Motor neuron (in vitro differentiated cells): ENCODE results near the gene WDR11. TPM values are rescaled to one million over a fixed set of nuclear protein-coding genes. Genes with fewer than 3 reads are reported as not detected.

Source experiments
- ATAC-seq, 8 experiments: fragments of 200-7000 bp; cut with Tn5 transposase; replicated peaks in 6 of 8; 2 replicates each; pipeline ENCODE4 v1.8.0; 2021; ENCODE audit warnings: mild to moderate bottlenecking in 8 of 8, moderate library complexity in 8 of 8
- H3K27ac ChIP-seq, 2 donors: fragments of 250-450 bp; sonication (Bioruptor Pico); 2 replicates each; pipeline ENCODE4 v1.9.0; 2021; ENCODE audit warnings: antibody characterized with exemption in 2 of 2, mild to moderate bottlenecking in 2 of 2, moderate library complexity in 1 of 2
- H3K4me1 ChIP-seq, 2 donors: fragments of 250-450 bp; sonication (Bioruptor Pico); replicated peaks in 1 of 2; 2 replicates each; pipeline ENCODE4 v1.6.1; 2021; ENCODE audit warnings: antibody characterized with exemption in 2 of 2, mild to moderate bottlenecking in 2 of 2, moderate library complexity in 1 of 2
- H3K4me3 ChIP-seq, 5 donors: fragments of 250-450 bp; sonication (Bioruptor Pico); 2 replicates each; pipeline ENCODE4 v1.9.0; 2021; ENCODE audit warnings: antibody characterized with exemption in 5 of 5, mild to moderate bottlenecking in 5 of 5, moderate library complexity in 4 of 5
- WGBS, 10 experiments: fragments of 450-650 bp; shearing (Covaris generic); methylation state at CpG; one replicate each; pipeline ENCODE4 v1.0.0; 2022; 5-methylcytosine and 5-hydroxymethylcytosine counted together
- in situ Hi-C, 9 experiments: fragments of 400-800 bp; cut with MboI; loops; one replicate each; pipeline ENCODE4 v1.15.0; 2021; ENCODE audit warnings: low sequenced_read_pairs in 9 of 9, low pct_unique_long_range_greater_than_20kb in 2 of 9; ENCODE audit not compliant: unreplicated experiment in 9 of 9
- total RNA-seq, 8 experiments: library from RNA; unstranded; fragments of 300-600 nt; gene quantifications; 2 replicates each; pipeline versions ENCODE4 v1.2.3 to v1.2.4, GENCODE V29; 2022

The WDR11 gene, protein sequence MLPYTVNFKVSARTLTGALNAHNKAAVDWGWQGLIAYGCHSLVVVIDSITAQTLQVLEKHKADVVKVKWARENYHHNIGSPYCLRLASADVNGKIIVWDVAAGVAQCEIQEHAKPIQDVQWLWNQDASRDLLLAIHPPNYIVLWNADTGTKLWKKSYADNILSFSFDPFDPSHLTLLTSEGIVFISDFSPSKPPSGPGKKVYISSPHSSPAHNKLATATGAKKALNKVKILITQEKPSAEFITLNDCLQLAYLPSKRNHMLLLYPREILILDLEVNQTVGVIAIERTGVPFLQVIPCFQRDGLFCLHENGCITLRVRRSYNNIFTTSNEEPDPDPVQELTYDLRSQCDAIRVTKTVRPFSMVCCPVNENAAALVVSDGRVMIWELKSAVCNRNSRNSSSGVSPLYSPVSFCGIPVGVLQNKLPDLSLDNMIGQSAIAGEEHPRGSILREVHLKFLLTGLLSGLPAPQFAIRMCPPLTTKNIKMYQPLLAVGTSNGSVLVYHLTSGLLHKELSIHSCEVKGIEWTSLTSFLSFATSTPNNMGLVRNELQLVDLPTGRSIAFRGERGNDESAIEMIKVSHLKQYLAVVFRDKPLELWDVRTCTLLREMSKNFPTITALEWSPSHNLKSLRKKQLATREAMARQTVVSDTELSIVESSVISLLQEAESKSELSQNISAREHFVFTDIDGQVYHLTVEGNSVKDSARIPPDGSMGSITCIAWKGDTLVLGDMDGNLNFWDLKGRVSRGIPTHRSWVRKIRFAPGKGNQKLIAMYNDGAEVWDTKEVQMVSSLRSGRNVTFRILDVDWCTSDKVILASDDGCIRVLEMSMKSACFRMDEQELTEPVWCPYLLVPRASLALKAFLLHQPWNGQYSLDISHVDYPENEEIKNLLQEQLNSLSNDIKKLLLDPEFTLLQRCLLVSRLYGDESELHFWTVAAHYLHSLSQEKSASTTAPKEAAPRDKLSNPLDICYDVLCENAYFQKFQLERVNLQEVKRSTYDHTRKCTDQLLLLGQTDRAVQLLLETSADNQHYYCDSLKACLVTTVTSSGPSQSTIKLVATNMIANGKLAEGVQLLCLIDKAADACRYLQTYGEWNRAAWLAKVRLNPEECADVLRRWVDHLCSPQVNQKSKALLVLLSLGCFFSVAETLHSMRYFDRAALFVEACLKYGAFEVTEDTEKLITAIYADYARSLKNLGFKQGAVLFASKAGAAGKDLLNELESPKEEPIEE
- total RNA-seq: 100 to 1,000 TPM in 2 of 8 experiments, 10 to 100 TPM in 6; 24.1 to 207 (median 48.7) TPM

DNA sequence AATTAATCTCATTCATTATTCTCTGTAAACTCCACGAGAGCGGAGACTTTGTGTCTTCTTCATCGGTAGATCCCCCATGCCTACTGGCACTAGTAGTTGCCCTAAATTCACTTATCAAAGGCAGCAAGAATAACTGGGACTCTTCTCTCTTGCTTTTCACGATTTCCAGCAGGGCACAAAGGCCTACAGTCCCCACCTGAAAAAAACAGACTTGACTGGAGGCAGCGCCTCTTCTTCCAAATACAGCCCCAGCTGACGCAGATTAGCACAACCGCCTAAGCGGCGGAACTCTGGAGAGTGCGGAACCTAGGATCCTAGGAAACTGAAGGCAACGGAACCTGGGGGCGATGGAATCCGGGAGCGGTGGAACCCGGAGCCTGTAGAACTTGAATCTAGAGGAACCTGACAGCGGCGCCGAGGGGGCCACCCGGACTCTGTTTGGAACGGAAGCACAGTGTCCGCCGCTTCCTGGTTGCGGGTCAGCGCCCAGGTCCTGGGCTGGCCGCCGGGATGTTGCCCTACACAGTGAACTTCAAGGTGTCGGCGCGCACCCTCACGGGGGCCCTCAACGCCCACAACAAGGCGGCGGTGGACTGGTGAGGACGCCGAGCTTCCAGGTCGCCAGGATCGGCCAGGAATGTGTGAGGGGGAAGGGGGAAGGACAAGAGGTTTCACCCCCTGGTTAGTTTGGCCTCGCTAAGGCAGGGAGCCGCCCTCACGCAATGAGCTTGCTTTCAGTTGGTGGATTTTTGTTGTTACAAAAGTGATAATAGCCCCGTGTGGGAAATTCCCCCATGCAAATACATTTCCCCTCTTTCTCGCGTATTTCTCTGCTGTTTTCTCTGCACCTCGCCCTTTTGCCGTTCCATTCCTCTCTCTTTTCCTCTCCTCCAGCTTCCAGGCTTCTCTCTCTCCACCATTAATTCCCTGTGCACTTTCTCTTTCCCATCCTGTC lies at the start of gene WDR11:
TSS of gene WDR11 (plus strand) at position 452 of the 955 bp plus-strand sequence. CDS start at position 511, 59 bp downstream.
- in situ Hi-C loops: loop anchor here in 1 of 9 experiments (25.0 kb wide), 1 partner anchor 914 kb away; no protein-coding TSS in a partner anchor
- H3K27ac ChIP-seq: peak within 1 kb of the TSS; percentile 50 to 86
- H3K4me1 ChIP-seq: peaks cover 12 to 13% of the 10 kb centered on the region in 2 donors

DNA sequence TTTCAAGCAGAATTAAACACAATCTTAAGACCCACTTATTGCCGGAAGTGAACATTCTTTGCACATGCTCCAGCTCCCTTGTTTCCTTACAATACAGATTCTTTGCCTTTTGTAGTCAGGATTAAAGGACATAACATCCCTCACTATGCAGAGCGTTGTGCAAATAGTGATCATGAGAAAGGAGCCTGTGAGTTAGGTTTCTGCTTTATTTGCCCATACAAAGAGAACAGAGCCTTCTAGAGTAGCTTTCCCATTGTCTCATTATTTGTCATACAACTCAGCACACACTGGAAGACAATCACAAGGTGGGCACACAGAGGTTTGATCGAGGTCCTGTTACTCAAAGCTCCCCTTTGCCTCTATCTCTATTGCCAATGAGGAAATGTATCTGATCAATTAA lies 48.2 kb upstream of the WDR11 start:
- 0 to 80% (median 53%) methylated on average over 1 to 2 of the region's 3 CpGs; no CpG with 5 or more reads in 3 of the 10 experiments for WGBS, 10 experiments

More for the DNA sequence above, at the start of gene WDR11:
- 0 to 30% (median 10%) methylated on average over 8 to 21 of the region's 45 CpGs for WGBS, 10 experiments
- peak within 1 kb of the TSS; percentile 71 to 97 (median 91) for H3K4me3 ChIP-seq
- ATAC-seq: peak; percentile 96 to 99 (median 99)

DNA sequence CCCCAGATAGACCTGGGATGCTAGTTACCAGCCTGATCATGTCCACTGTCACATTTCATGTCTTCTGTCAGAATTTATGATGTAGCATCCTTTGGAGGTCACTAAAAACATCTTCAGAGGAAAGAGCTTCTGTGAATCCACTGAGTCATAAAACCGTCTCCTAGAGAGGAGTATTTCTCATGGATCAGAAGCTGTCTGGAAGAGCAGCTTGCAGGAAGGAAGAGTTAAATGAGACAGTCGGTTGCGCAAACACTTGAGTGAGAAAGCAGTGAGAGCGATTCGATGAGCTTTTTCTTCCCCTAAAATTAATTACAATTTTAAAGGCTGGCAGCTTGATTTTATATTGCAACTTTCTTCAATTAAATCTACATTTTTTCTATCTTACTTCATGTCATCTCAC lies 47.2 kb upstream of the WDR11 start:
- 23 to 100% (median 84%) methylated on average over 1 to 5 of the region's 5 CpGs for WGBS, 10 experiments

More for the DNA sequence above, 48.2 kb upstream of the WDR11 start:
- Histone ChIP-seq H3K27ac (no peak overlapping the region), H3K4me1 (peaks cover 0 to 10% of the 10 kb centered on the region in 2 donors), H3K4me3 (no peak overlapping the region)
- peak in 3 of 8 experiments; percentile 53 to 99 (median 67) for ATAC-seq
- in situ Hi-C loops: no loop called here

GRCh38 chr10:120805014-120805812 lies 45.9 kb upstream of the WDR11 start:
- peak in 3 of 8 experiments; percentile 76 to 97 (median 96) for ATAC-seq
- peaks cover 0 to 10% of the 10 kb centered on the region in 2 donors for H3K4me1 ChIP-seq
- in situ Hi-C loops: no loop called here
- H3K27ac ChIP-seq: no peak overlapping the region
- no peak overlapping the region for H3K4me3 ChIP-seq
- 20 to 100% (median 75%) methylated on average over 1 to 6 of the region's 7 CpGs; no CpG with 5 or more reads in 2 of the 10 experiments for WGBS, 10 experiments

More for the DNA sequence above, 47.2 kb upstream of the WDR11 start:
- Histone ChIP-seq H3K27ac (no peak overlapping the region), H3K4me1 (peaks cover 0 to 10% of the 10 kb centered on the region in 2 donors), H3K4me3 (no peak overlapping the region)
- ATAC-seq: peak in 4 of 8 experiments; percentile 21 to 76 (median 36)
- in situ Hi-C loops: no loop called here

DNA sequence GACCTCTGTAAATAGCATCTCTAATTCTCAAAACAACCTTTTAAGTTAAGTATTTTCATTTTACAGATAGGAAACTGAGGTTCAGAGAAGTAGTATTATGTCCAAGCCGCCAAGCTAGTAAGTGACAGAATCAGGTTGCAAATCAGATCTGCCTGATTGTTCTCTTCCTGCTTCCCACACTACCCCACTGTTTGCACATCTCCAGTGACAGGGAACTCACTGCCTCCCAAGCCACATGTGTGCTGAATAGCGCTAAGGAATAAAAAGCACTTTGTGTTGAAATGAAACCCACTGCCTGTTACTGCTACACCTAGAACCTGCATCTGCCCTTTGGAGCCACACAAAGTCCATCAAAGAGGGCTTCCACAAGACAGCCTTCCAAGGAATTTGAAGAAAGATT lies 45.1 kb upstream of the WDR11 start:
- peaks cover 0 to 10% of the 10 kb centered on the region in 2 donors for H3K4me1 ChIP-seq
- no peak for ATAC-seq
- no peak overlapping the region for H3K27ac ChIP-seq
- H3K4me3 ChIP-seq: no peak overlapping the region
- in situ Hi-C loops: no loop called here
- 29 to 100% (median 95%) methylated on average over 1 to 2 of the region's 2 CpGs; no CpG with 5 or more reads in 7 of the 10 experiments for WGBS, 10 experiments

DNA sequence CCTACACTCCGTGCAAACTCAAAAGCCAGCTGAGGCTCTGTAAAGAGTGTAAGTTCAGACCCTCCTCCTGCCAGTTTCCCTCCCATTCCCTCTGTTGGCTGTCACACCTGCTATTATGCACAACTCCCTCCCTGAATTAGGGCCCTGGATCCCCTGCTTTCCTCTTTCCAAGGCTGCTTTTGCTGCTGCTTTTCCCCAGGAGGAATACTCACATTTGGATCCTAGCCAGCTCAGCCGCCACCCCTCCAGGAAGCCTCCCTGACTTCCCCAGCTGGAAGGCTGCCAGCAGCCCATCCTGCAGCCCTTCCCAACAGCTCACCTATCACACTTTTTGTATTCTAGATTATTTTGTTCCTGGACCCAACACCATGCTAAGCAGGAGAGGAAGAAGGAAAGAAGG lies 40.9 kb upstream of the WDR11 start:
- no peak for ATAC-seq
- H3K27ac ChIP-seq: no peak overlapping the region
- in situ Hi-C loops: no loop called here
- H3K4me1 ChIP-seq: no peaks in the 10 kb centered on the region
- H3K4me3 ChIP-seq: no peak overlapping the region
- WGBS, 10 experiments: 0 to 86% (median 42%) methylated on average over 1 to 2 of the region's 2 CpGs; no CpG with 5 or more reads in 2 of the 10 experiments

GRCh38 chr10:120813085-120813484 lies 38.1 kb upstream of the WDR11 start:
- no peak for ATAC-seq
- 19 to 100% (median 64%) methylated on average over 1 to 6 of the region's 6 CpGs; no CpG with 5 or more reads in 1 of the 10 experiments for WGBS, 10 experiments

DNA sequence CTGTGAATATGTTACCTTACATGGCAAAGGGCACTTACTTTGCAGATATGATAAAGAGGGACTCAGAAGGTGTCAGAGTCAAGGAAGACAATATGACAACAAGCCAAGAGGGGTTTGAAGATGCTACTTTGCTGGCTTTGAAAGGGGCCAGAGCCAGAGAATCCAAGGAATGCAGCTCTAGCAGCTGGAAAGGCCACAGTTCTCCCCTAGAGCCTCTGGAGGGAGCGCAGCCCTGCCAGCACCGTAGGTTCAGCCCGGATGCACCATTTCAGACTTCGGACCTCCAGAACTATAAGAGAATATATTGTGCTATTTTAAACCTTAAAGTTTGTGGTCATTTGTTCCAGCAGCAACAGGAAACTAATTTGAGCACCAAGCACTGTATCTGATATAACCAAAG lies 32.9 kb upstream of the WDR11 start:
- in situ Hi-C loops: no loop called here
- no peak for ATAC-seq
- Histone ChIP-seq H3K27ac (no peak overlapping the region), H3K4me3 (no peak overlapping the region), H3K4me1 (peaks cover 5 to 6% of the 10 kb centered on the region in 2 donors)
- WGBS, 10 experiments: 18 to 100% (median 94%) methylated on average over 1 to 4 of the region's 4 CpGs; no CpG with 5 or more reads in 5 of the 10 experiments

More at GRCh38 chr10:120813085-120813484, 38.1 kb upstream of the WDR11 start:
- Histone ChIP-seq H3K4me3 (no peak overlapping the region), H3K27ac (no peak overlapping the region), H3K4me1 (no peaks in the 10 kb centered on the region)
- in situ Hi-C loops: no loop called here

DNA sequence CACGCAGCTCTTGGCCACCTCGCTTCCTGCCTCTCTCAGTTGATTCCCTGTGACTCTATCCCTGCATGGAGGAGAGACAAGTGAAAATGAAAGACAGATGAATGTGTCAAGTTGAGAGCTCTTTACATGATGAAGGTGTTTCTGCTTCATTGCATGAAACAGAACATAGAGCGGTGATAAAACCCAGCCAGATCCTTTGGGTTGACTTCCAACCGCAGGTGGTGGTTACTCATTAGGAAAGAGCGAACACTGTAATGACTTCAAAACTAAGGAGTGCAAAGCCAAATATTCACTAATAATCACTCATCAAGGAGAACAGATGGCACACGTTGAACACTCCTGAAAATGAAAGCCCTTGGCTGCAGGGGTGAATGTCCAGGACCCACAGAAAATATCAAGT lies 31.8 kb upstream of the WDR11 start:
- WGBS, 10 experiments: 38 to 100% (median 87%) methylated on average over 1 to 5 of the region's 6 CpGs; no CpG with 5 or more reads in 1 of the 10 experiments
- in situ Hi-C loops: no loop called here
- Histone ChIP-seq H3K4me3 (no peak overlapping the region), H3K27ac (no peak overlapping the region), H3K4me1 (peaks cover 10 to 16% of the 10 kb centered on the region in 2 donors)
- ATAC-seq: no peak

DNA sequence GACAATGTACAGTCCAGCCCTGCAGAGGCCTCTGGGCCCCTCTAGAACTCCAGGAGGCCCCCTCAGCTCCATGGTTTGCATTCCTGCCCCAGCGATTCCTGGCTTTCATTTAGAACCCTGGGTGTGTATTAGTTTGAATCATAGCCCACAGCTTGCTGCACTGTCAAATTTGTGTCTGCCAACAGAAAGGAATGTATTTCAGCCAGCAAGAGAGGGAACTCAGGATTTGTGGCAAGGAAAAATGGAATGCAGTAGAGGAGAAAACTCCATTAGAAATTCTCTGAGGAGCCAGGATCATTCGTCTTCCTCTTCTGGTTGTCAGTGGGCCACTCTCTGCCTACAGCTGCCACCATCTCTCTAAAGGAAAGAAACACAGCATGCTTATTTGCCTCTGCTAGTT lies 27.9 kb upstream of the WDR11 start:
- Histone ChIP-seq H3K4me3 (no peak overlapping the region), H3K4me1 (peaks cover 17 to 33% of the 10 kb centered on the region in 2 donors), H3K27ac (peak overlapping the region; percentile 30 to 46)
- ATAC-seq: peak in 5 of 8 experiments; percentile 36 to 68 (median 39)
- whole genome bisulfite sequencing, 10 experiments: 0 to 61% (median 39%) methylated on average over 1 to 2 of the region's 2 CpGs; no CpG with 5 or more reads in 4 of the 10 experiments
- in situ Hi-C loops: no loop called here

GRCh38 chr10:120824881-120825309 lies 26.3 kb upstream of the WDR11 start:
- peak in 6 of 8 experiments; percentile 24 to 59 (median 48) for ATAC-seq
- H3K27ac ChIP-seq: no peak overlapping the region
- H3K4me1 ChIP-seq: peaks cover 22 to 44% of the 10 kb centered on the region in 2 donors
- WGBS, 10 experiments: 22 to 79% (median 42%) methylated on average over 2 to 8 of the region's 9 CpGs
- H3K4me3 ChIP-seq: peak overlapping the region in 1 of 5 donors; percentile 5
- in situ Hi-C loops: no loop called here
